Calu3 (cell line): ENCODE data around the gene TRIP10. TPM values are rescaled to one million over a fixed set of nuclear protein-coding genes. Genes with fewer than 3 reads are reported as not detected.
A peak's percentile ranks its signal among the peaks of the same experiment; 100 is the strongest.

ENCODE experiments used
- BruUV-seq: library from RNA; stranded (reverse); fragments of 400-500 nt; replicated peaks from 2 replicates; lab custom pipeline; 2021; lab: Mats Ljungman, UMichigan
- CTCF ChIA-PET: fragments of 300-600 bp; sonication (Branson Sonifier 250); formaldehyde crosslinking; loops from one replicate; lab custom pipeline; 2022; ENCODE audit warnings: antibody characterized with exemption; lab: Charles Lee
- DNase-seq: peaks from one replicate; pipeline ENCODE4 v3.0.0; 2022
- H3K27ac Mint-ChIP-seq: one replicate; pipeline ENCODE4 v1.8.0; 2022; ENCODE audit warnings: mixed read lengths; ENCODE audit not compliant: unreplicated experiment
- H3K27me3 Mint-ChIP-seq: one replicate; pipeline ENCODE4 v1.8.0; 2022; ENCODE audit warnings: mixed read lengths; ENCODE audit not compliant: unreplicated experiment
- H3K36me3 Mint-ChIP-seq: one replicate; pipeline ENCODE4 v1.8.0; 2022; ENCODE audit warnings: mild to moderate bottlenecking, moderate library complexity, mixed read lengths; ENCODE audit not compliant: insufficient read depth, unreplicated experiment
- H3K4me1 Mint-ChIP-seq: one replicate; pipeline ENCODE4 v1.8.0; 2022; ENCODE audit warnings: mild to moderate bottlenecking, low read depth, mixed read lengths; ENCODE audit not compliant: unreplicated experiment
- H3K4me3 Mint-ChIP-seq: one replicate; pipeline ENCODE4 v1.8.0; 2022; ENCODE audit warnings: mild to moderate bottlenecking, low read depth, moderate library complexity, mixed read lengths; ENCODE audit not compliant: unreplicated experiment
- H3K9me3 Mint-ChIP-seq: one replicate; pipeline ENCODE4 v1.8.0; 2022; ENCODE audit warnings: low read depth, mixed read lengths; ENCODE audit not compliant: unreplicated experiment
- intact Hi-C: fragments of 100-400 bp; cut with micrococcal nuclease; formaldehyde crosslinking; loops from one replicate; pipeline ENCODE4 v1.10.0; 2022; ENCODE audit not compliant: unreplicated experiment
- total RNA-seq: library from RNA; stranded (reverse); gene quantifications from 2 replicates; pipeline ENCODE4 v1.2.3, GENCODE V29; 2022
- TF ChIP-seq, protein P1 (sequence below): fragments of 200-600 bp; IDR thresholded peaks from one replicate; pipeline ENCODE4 v1.8.0; 2022; ENCODE audit warnings: antibody characterized with exemption; ENCODE audit not compliant: unreplicated experiment

TRIP10 gene
- total RNA-seq, 1 experiment from 2014 or later: 95.8 TPM

DNA sequence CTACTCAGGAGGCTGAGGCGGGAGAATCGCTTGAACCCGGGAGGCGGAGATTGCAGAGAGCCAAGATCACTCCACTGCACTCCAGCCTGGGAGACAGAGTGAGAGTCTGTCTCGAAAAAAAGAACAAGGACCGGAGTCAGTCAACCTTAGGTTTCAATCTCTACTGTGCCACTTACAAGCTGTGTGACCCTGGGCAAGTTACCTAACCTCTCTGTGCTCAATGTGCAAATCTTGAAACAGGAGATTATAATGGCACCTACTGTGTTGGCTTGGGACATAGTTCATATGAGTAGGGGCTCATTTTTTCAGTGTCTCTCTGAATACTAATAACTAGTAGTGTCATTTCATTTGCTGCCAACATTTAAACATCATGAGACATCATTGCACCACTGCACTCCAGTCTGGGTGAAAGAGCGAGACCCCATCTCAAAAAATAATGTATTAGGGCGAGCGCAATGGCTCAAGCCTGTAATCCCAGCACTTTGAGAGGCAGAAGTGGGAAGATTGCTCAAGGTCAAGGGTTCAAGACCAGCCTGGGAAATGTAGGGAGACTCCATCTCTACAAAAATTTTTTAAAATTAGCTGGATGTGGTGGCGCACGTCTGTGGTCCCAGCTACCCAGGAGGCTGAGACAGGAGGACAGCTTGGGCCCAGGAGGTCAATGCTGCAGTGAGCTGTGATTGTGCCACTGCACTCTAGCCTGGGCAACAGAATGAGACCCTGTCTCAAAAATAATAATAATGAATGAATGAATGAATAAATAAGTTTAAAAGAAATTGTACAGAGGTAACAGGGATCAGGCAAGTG, 24.5 kb upstream of the TRIP10 start:
- H3K27me3 Mint-ChIP-seq: no peaks in the 10 kb centered on the region
- intact Hi-C loops: no loop called here
- H3K4me3 Mint-ChIP-seq: no peak overlapping the region
- CTCF ChIA-PET: interaction anchor here (0.6 kb wide), 1 partner anchor 57 kb away, joined by 3 read pairs; no protein-coding TSS in a partner anchor
- H3K27ac Mint-ChIP-seq: no peak overlapping the region
- TF ChIP-seq, protein P1, sequence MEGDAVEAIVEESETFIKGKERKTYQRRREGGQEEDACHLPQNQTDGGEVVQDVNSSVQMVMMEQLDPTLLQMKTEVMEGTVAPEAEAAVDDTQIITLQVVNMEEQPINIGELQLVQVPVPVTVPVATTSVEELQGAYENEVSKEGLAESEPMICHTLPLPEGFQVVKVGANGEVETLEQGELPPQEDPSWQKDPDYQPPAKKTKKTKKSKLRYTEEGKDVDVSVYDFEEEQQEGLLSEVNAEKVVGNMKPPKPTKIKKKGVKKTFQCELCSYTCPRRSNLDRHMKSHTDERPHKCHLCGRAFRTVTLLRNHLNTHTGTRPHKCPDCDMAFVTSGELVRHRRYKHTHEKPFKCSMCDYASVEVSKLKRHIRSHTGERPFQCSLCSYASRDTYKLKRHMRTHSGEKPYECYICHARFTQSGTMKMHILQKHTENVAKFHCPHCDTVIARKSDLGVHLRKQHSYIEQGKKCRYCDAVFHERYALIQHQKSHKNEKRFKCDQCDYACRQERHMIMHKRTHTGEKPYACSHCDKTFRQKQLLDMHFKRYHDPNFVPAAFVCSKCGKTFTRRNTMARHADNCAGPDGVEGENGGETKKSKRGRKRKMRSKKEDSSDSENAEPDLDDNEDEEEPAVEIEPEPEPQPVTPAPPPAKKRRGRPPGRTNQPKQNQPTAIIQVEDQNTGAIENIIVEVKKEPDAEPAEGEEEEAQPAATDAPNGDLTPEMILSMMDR: no peak
- BruUV-seq: no TSS peak
- DNase-seq: no peak
- H3K4me1 Mint-ChIP-seq: peaks cover 23% of the 10 kb centered on the region
- peaks cover 4% of the 10 kb centered on the region for H3K9me3 Mint-ChIP-seq
- H3K36me3 Mint-ChIP-seq: peaks cover 41% of the 10 kb centered on the region

DNA sequence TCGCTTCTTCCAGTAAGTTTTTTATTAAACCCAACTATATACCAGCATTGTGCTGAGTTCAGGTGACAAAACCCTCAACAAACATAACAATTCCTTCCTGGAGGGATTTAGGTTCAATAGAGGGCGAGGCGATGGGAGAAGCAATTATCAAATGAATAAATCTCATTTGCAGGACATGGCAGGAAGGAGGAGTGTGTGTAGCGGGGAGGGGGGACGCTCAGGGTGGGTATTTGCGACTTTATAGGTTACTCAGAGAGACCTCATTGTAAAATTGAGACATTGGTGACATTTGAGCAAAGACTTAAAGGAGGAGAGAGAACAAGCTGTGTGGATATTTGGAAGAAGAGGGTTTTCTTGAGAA, 22.9 kb upstream of the TRIP10 start:
- no TSS peak for BruUV-seq
- peaks cover 45% of the 10 kb centered on the region for H3K36me3 Mint-ChIP-seq
- no peak overlapping the region for H3K4me3 Mint-ChIP-seq
- H3K27ac Mint-ChIP-seq: no peak overlapping the region
- CTCF ChIA-PET: interaction anchor here (0.7 kb wide), 1 partner anchor 1573 kb away, joined by 3 read pairs; no protein-coding TSS in a partner anchor
- peaks cover 4% of the 10 kb centered on the region for H3K9me3 Mint-ChIP-seq
- TF ChIP-seq, protein P1: no peak
- intact Hi-C loops: no loop called here
- H3K4me1 Mint-ChIP-seq: peaks cover 39% of the 10 kb centered on the region
- H3K27me3 Mint-ChIP-seq: no peaks in the 10 kb centered on the region
- DNase-seq: no peak

DNA sequence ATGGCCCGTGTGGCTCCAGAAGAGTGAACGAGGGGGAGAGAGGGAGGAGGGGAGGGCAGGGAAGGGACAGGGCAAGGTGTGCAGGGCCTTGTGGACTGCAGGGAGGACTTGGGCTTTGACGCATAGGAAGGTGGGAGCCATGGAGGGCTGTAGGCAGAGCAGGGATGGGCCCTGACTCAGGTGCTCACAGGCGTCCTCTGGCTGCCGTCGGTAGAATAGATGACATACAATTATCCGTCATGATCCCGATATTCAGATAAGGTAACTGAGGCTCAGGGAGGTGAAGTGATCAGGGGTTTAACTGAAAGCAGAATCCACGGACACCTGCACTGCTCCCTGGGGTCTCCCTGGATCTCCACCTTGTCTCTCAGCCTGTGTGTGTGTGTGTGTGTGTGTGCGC, 22.4 kb upstream of the TRIP10 start:
- H3K27ac Mint-ChIP-seq: peak overlapping the region; percentile 60
- peaks cover 4% of the 10 kb centered on the region for H3K9me3 Mint-ChIP-seq
- intact Hi-C loops: no loop called here
- H3K4me1 Mint-ChIP-seq: peaks cover 43% of the 10 kb centered on the region
- no peak for DNase-seq
- H3K27me3 Mint-ChIP-seq: no peaks in the 10 kb centered on the region
- peaks cover 45% of the 10 kb centered on the region for H3K36me3 Mint-ChIP-seq
- H3K4me3 Mint-ChIP-seq: peak overlapping the region; percentile 82
- CTCF ChIA-PET: interaction anchor here (0.7 kb wide), 1 partner anchor 1573 kb away, joined by 3 read pairs; no protein-coding TSS in a partner anchor
- TF ChIP-seq, protein P1: no peak
- TSS peak; percentile 23 for BruUV-seq

DNA sequence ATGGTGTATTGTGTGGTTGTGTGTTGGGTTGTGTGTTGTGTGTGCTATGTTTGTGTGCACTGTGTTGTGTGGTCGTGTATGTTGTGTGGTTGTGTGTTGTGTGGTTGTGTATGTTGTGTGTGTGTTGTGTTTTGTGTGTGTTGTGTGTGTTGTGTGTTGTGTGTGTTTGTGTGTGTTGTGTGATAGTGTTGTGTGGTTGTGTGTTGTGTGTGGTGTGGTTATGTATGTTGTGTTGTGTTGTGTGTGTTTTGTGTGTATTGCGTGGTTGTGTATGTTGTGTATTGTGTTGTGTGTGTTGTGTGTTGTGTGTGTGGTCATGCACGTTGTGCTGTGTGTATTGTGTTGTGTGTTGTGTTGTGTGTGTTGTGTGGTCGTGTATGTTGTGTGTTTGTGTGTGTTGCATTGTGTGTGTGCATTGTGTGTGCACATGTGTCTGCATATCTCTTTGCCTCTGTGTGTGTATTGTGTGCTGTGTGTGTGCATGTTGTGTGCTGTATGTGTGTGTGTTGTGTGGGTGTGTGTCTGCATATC, 22.0 kb upstream of the TRIP10 start:
- TF ChIP-seq, protein P1: no peak
- no peaks in the 10 kb centered on the region for H3K27me3 Mint-ChIP-seq
- CTCF ChIA-PET: no interaction called here
- peak overlapping the region; percentile 82 for H3K4me3 Mint-ChIP-seq
- no peak for DNase-seq
- peaks cover 46% of the 10 kb centered on the region for H3K4me1 Mint-ChIP-seq
- intact Hi-C loops: no loop called here
- H3K9me3 Mint-ChIP-seq: peaks cover 4% of the 10 kb centered on the region
- peaks cover 44% of the 10 kb centered on the region for H3K36me3 Mint-ChIP-seq
- BruUV-seq: no TSS peak
- peak overlapping the region; percentile 60 for H3K27ac Mint-ChIP-seq
